Fibroblast of skin of right biceps (primary cell): Measurements from ENCODE around the gene RHBDL1.
A peak's percentile ranks its signal among the peaks of the same experiment; 100 is the strongest.

Source experiments
- DNase-seq: peaks from one replicate; pipeline ENCODE4 v3.0.0-alpha.2; 2013

RHBDL1 gene

GRCh38 chr16:637081-638018 lies 38.1 kb upstream of the RHBDL1 start:
- DNase-seq = peak; percentile 89

GRCh38 chr16:638034-638543 lies 37.4 kb upstream of the RHBDL1 start:
- no peak for DNase-seq

GRCh38 chr16:638836-639235 lies 36.6 kb upstream of the RHBDL1 start:
- no peak for DNase-seq

GRCh38 chr16:640614-641013 lies 34.9 kb upstream of the RHBDL1 start:
- no peak for DNase-seq

GRCh38 chr16:641326-642188 lies 33.9 kb upstream of the RHBDL1 start, which contains the start of gene MCRIP2:
TSS of gene MCRIP2 (plus strand) at chr16:641828. CDS start at chr16:641992, 164 bp downstream.
- peak; percentile 64 for DNase-seq

GRCh38 chr16:642189-643049 lies 33.1 kb upstream of the RHBDL1 start:
- no peak for DNase-seq

GRCh38 chr16:643050-643368 lies 32.5 kb upstream of the RHBDL1 start:
- DNase-seq = no peak

GRCh38 chr16:644556-644955 lies 30.9 kb upstream of the RHBDL1 start:
- DNase-seq = no peak

GRCh38 chr16:645852-646678 lies 29.4 kb upstream of the RHBDL1 start:
- no peak for DNase-seq

GRCh38 chr16:646679-647172 lies 28.7 kb upstream of the RHBDL1 start:
- DNase-seq = no peak

- DNase-seq = no peak
Observed at GRCh38 chr16:647173-647902, 28.1 kb upstream of the RHBDL1 start.

- DNase-seq = peak; percentile 22
Observed at GRCh38 chr16:648071-648780, 27.2 kb upstream of the RHBDL1 start.

- peak; percentile 91 for DNase-seq
Observed at GRCh38 chr16:648781-649589, 26.5 kb upstream of the RHBDL1 start, which contains the start of gene WDR90. TSS of gene WDR90 (plus strand) at chr16:649365. CDS start at chr16:649417, 52 bp downstream.

- DNase-seq = no peak
Observed at GRCh38 chr16:649631-650030, 25.8 kb upstream of the RHBDL1 start.

- DNase-seq = no peak
Observed at GRCh38 chr16:651844-652243, 23.6 kb upstream of the RHBDL1 start.

GRCh38 chr16:652454-653305 lies 22.8 kb upstream of the RHBDL1 start:
- DNase-seq = no peak

- DNase-seq = no peak
Observed at GRCh38 chr16:654034-654433, 21.4 kb upstream of the RHBDL1 start.

GRCh38 chr16:657487-657886 lies 18.0 kb upstream of the RHBDL1 start:
- DNase-seq = no peak
